Keratinocyte (primary cell): Measurements from ENCODE around the gene AK8.

Source experiments
- CTCF ChIP-seq, 3 experiments: IDR thresholded peaks in 1 of 3; conservative IDR thresholded peaks in 1 of 3; optimal IDR thresholded peaks in 1 of 3; 2 replicates in 2 of 3; 3 replicates in 1 of 3; pipeline versions ENCODE3 to v1.5.1; 2011; ENCODE audit warnings: low read length in 3 of 3, mild to moderate bottlenecking in 3 of 3, moderate library complexity in 2 of 3, control low read depth in 1 of 3, inconsistent platforms in 1 of 3; ENCODE audit not compliant: insufficient read depth in 2 of 3; ENCODE audit errors: extremely low read depth in 1 of 3
- EZH2 ChIP-seq: IDR thresholded peaks from one replicate; pipeline ENCODE4 v1.6.1; 2012; ENCODE audit warnings: inconsistent platforms, mild to moderate bottlenecking, low read length, moderate library complexity

GRCh38 chr9:132784286-132784830, 93.7 kb downstream of the AK8 start:
- TF ChIP-seq EZH2 (no peak), CTCF (optimal IDR thresholded peaks at IDR 0.05 in 1 of 3, IDR thresholded peaks at IDR 0.05 in 1 of 3, conservative IDR thresholded peaks at IDR 0.05 in 1 of 3; ENCODE audit: extremely low read depth in 1 of 3, insufficient read depth in 2 of 3, low read length in 3 of 3) (no peak)
